Erythroblast (primary cell): Measurements from ENCODE around the gene DDX41.

Source experiments
- DNase-seq, 2 experiments: peaks; one replicate each; lab custom pipeline; 2025; lab: John Stamatoyannopoulos, UW
- GATA1 ChIP-seq: IDR thresholded peaks from 2 replicates; pipeline ENCODE4 v1.6.1; 2011; ENCODE audit warnings: low read depth, mild to moderate bottlenecking, control low read depth, low read length, moderate library complexity
- POLR2A ChIP-seq: IDR thresholded peaks from 2 replicates; pipeline ENCODE4 v1.6.1; 2011; ENCODE audit warnings: mild to moderate bottlenecking, low read length

DDX41 gene

GRCh38 chr5:177484902-177485549 is 31.7 kb downstream of the DDX41 start:
- no peak for DNase-seq
- TF ChIP-seq GATA1: no peak
- no peak for TF ChIP-seq POLR2A

GRCh38 chr5:177483994-177484901 is 32.5 kb downstream of the DDX41 start:
- DNase-seq: no peak
- no peak for TF ChIP-seq GATA1
- peak; percentile 16 for TF ChIP-seq POLR2A

GRCh38 chr5:177483042-177483441 is 33.7 kb downstream of the DDX41 start:
- TF ChIP-seq POLR2A (no peak), GATA1 (no peak)

GRCh38 chr5:177482359-177482795 is 34.4 kb downstream of the DDX41 start:
- TF ChIP-seq GATA1: no peak
- DNase-seq: no peak

More at GRCh38 chr5:177483042-177483441, 33.7 kb downstream of the DDX41 start:
- no peak for DNase-seq

- no peak for DNase-seq
- TF ChIP-seq POLR2A (no peak), GATA1 (no peak)
These were observed 37.0 kb downstream of the DDX41 start for GRCh38 chr5:177479774-177480173.

GRCh38 chr5:177478711-177479646 is 37.8 kb downstream of the DDX41 start:
- DNase-seq: peak; percentile 92 to 95

GRCh38 chr5:177477701-177478477 is 38.9 kb downstream of the DDX41 start:
- DNase-seq: no peak
- TF ChIP-seq POLR2A (no peak), GATA1 (no peak)

More at GRCh38 chr5:177478711-177479646, 37.8 kb downstream of the DDX41 start:
- TF ChIP-seq POLR2A (peak; percentile 34), GATA1 (peak; percentile 69)

- TF ChIP-seq POLR2A: no peak
- no peak for DNase-seq
These were observed 40.1 kb downstream of the DDX41 start for GRCh38 chr5:177476531-177477233.

- TF ChIP-seq GATA1 (no peak), POLR2A (no peak)
- no peak for DNase-seq
These were observed 41.0 kb downstream of the DDX41 start for GRCh38 chr5:177475563-177476427.

- no peak for DNase-seq
- no peak for TF ChIP-seq GATA1
- TF ChIP-seq POLR2A: no peak
These were observed 41.8 kb downstream of the DDX41 start for GRCh38 chr5:177474846-177475562.

- TF ChIP-seq POLR2A: no peak
- no peak for TF ChIP-seq GATA1
- no peak for DNase-seq
These were observed 42.7 kb downstream of the DDX41 start for GRCh38 chr5:177474002-177474476.
